HepG2 (cell line): ENCODE data around the gene RPTOR. TPM values are rescaled to one million over a fixed set of nuclear protein-coding genes. Genes with fewer than 3 reads are reported as not detected.

ENCODE experiments used
- ASH2L ChIP-seq: fragments of 300-600, 200-600 bp; sonication (generic); IDR thresholded peaks from 2 replicates; pipeline ENCODE4 v1.7.0; 2017; ENCODE audit warnings: low read depth, mild to moderate bottlenecking, moderate library complexity, mixed read lengths, low read length; ENCODE audit not compliant: insufficient read length
- CAMTA2 ChIP-seq: sonication (generic); formaldehyde crosslinking; IDR thresholded peaks from 2 replicates; pipeline ENCODE4 v1.4.0; 2020; ENCODE audit warnings: mild to moderate bottlenecking, missing genetic modification reagents, borderline replicate concordance
- CEBPB ChIP-seq: IDR thresholded peaks from 2 replicates; pipeline ENCODE4 v1.6.1; 2011; ENCODE audit warnings: low read depth, low read length, improper control_type of control experiment, borderline replicate concordance
- ELF3 ChIP-seq: IDR thresholded peaks from 2 replicates; pipeline ENCODE4 v1.6.1; 2016; ENCODE audit warnings: missing genetic modification reagents, missing compliant biosample characterization
- GTF3A ChIP-seq: sonication (generic); formaldehyde crosslinking; conservative IDR thresholded peaks from 2 replicates; pipeline ENCODE4 v1.4.0; 2020; ENCODE audit warnings: mild to moderate bottlenecking, missing genetic modification reagents
- HDAC2 ChIP-seq: sonication (generic); formaldehyde crosslinking; IDR thresholded peaks from 2 replicates; pipeline ENCODE4 v1.4.0; 2020; ENCODE audit warnings: missing genetic modification reagents
- HOXA3 ChIP-seq: sonication (generic); formaldehyde crosslinking; IDR thresholded peaks from 2 replicates; pipeline ENCODE4 v1.5.0; 2020; ENCODE audit warnings: missing genetic modification reagents
- MAX ChIP-seq: IDR thresholded peaks from 2 replicates; pipeline ENCODE4 v1.6.1; 2012; ENCODE audit warnings: inconsistent platforms
- NCOR1 ChIP-seq: fragments of 200-600 bp; sonication (generic); IDR thresholded peaks from 2 replicates; pipeline ENCODE4 v1.7.0; 2017; ENCODE audit warnings: antibody characterized with exemption, low read length, borderline replicate concordance
- NR1H2 ChIP-seq: sonication (generic); formaldehyde crosslinking; IDR thresholded peaks from 2 replicates; pipeline ENCODE4 v1.8.1; 2022; ENCODE audit warnings: low read depth, missing genetic modification reagents, borderline replicate concordance
- PATZ1 ChIP-seq: sonication (generic); formaldehyde crosslinking; IDR thresholded peaks from 2 replicates; pipeline ENCODE4 v1.4.0; 2020; ENCODE audit warnings: missing genetic modification reagents
- REL ChIP-seq: sonication (generic); formaldehyde crosslinking; conservative IDR thresholded peaks from 2 replicates; pipeline ENCODE4 v1.8.0; 2022; ENCODE audit warnings: mild to moderate bottlenecking, missing genetic modification reagents, moderate library complexity
- TGIF2 ChIP-seq: IDR thresholded peaks from 2 replicates; pipeline ENCODE4 v1.6.1; 2016; ENCODE audit warnings: control low read depth, missing compliant biosample characterization
- ZBTB34 ChIP-seq: sonication (generic); formaldehyde crosslinking; IDR thresholded peaks from 2 replicates; pipeline ENCODE4 v1.8.0; 2022; ENCODE audit warnings: mild to moderate bottlenecking, missing genetic modification reagents
- ZFAT ChIP-seq: sonication (generic); formaldehyde crosslinking; conservative IDR thresholded peaks from 2 replicates; pipeline ENCODE4 v1.8.1; 2023; ENCODE audit warnings: missing genetic modification reagents, inconsistent platforms
- ZNF17 ChIP-seq: sonication (generic); formaldehyde crosslinking; IDR thresholded peaks from 2 replicates; pipeline ENCODE4 v1.5.0; 2020; ENCODE audit warnings: mild to moderate bottlenecking, missing genetic modification reagents
- ZNF225 ChIP-seq: sonication (generic); formaldehyde crosslinking; IDR thresholded peaks from 2 replicates; pipeline ENCODE4 v1.4.0; 2020; ENCODE audit warnings: mild to moderate bottlenecking, missing genetic modification reagents
- ZNF33B ChIP-seq: sonication (generic); formaldehyde crosslinking; IDR thresholded peaks from 2 replicates; pipeline ENCODE4 v1.5.1; 2020; ENCODE audit warnings: mild to moderate bottlenecking, missing genetic modification reagents
- ZNF724P ChIP-seq: sonication (generic); formaldehyde crosslinking; IDR thresholded peaks from 2 replicates; pipeline ENCODE4 v1.8.0; 2022; ENCODE audit warnings: missing genetic modification reagents, borderline replicate concordance
- ZNF782 ChIP-seq: sonication (generic); formaldehyde crosslinking; IDR thresholded peaks from 2 replicates; pipeline ENCODE4 v1.4.0; 2020; ENCODE audit warnings: missing genetic modification reagents, mild to moderate bottlenecking, borderline replicate concordance
- ZNF891 ChIP-seq: sonication (generic); formaldehyde crosslinking; IDR thresholded peaks from 2 replicates; pipeline ENCODE4 v1.5.0; 2020; ENCODE audit warnings: mild to moderate bottlenecking, missing genetic modification reagents
- polyA plus RNA-seq, 8 experiments: library from polyadenylated mRNA; depleted of rRNA in 3 of 8; stranded (reverse) in 7 of 8; unstranded in 1 of 8; fragments of >200 nt; fragmentation: Illumina TruSeq in 4 of 8; extraction: Trizol in 4 of 8; gene quantifications; 2 replicates each; pipeline versions ENCODE4 v1.2.1 to v1.2.3, GENCODE V29; 2011 to 2016; ENCODE audit warnings: low read depth in 4 of 8, missing spikeins in 1 of 8, mixed read lengths in 1 of 8; ENCODE audit not compliant: insufficient read depth in 1 of 8
- total RNA-seq, 5 experiments: library from RNA; depleted of rRNA; stranded (reverse); fragments of >200 nt; fragmentation: Illumina TruSeq; extraction: Trizol; gene quantifications; 2 replicates each; pipeline ENCODE4 v1.2.3, GENCODE V29; 2016; ENCODE audit warnings: low read depth in 1 of 5
- TF ChIP-seq, protein P1 (sequence below): sonication (generic); formaldehyde crosslinking; IDR thresholded peaks from 2 replicates; pipeline ENCODE4 v1.5.1; 2020; ENCODE audit warnings: missing genetic modification reagents, mild to moderate bottlenecking, borderline replicate concordance
- TF ChIP-seq, protein P2 (sequence below): IDR thresholded peaks from 2 replicates; pipeline ENCODE4 v1.6.1; 2016; ENCODE audit warnings: mild to moderate bottlenecking, missing biosample characterization, missing genetic modification reagents
- TF ChIP-seq, protein P3 (sequence below): sonication (generic); formaldehyde crosslinking; IDR thresholded peaks from 2 replicates; pipeline ENCODE4 v1.4.0; 2020; ENCODE audit warnings: mild to moderate bottlenecking, low read depth, missing genetic modification reagents

The RPTOR gene
- total and polyA plus RNA-seq, 2 of the 13 experiments (the other 11 are each of a cell fraction or from before 2014, with no cell fraction given) = 6.6 to 25.3 TPM

DNA sequence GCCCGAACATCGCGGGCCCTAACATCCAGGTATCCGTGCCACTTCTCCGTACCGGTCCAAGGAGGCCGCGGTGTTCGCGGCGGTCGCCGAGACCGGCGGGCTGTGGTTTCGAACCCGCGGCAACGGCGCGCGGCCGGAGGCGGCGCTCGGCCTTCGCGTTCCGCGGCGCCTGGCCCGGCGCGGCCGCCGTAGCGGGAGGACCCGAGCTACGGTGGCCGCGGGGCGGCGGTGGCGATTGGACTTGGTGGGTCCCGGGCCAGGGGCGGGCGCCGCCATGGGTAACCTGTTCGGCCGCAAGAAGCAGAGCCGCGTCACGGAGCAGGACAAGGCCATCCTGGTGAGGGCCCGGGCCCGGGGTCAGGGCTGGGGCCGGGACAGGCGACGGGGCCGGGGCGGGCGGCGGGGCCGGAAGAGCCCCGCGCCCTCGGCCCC, 447.0 kb downstream of the RPTOR start, which contains the start of gene CHMP6 (continued):
- TF ChIP-seq, protein P1, sequence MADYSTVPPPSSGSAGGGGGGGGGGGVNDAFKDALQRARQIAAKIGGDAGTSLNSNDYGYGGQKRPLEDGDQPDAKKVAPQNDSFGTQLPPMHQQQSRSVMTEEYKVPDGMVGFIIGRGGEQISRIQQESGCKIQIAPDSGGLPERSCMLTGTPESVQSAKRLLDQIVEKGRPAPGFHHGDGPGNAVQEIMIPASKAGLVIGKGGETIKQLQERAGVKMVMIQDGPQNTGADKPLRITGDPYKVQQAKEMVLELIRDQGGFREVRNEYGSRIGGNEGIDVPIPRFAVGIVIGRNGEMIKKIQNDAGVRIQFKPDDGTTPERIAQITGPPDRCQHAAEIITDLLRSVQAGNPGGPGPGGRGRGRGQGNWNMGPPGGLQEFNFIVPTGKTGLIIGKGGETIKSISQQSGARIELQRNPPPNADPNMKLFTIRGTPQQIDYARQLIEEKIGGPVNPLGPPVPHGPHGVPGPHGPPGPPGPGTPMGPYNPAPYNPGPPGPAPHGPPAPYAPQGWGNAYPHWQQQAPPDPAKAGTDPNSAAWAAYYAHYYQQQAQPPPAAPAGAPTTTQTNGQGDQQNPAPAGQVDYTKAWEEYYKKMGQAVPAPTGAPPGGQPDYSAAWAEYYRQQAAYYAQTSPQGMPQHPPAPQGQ (CRISPR knock-in tag) = 0 out of 2 replicates have a peak, but pooled peaks have one; percentile 36
- peak; percentile 76; the same call in 1 of the 2 replicates for TF ChIP-seq ZNF33B (CRISPR knock-in tag)
- no peak for TF ChIP-seq CEBPB
- TF ChIP-seq MAX = peak; percentile 67
- peak; percentile 36 for TF ChIP-seq ELF3
- TF ChIP-seq ZBTB34 (CRISPR knock-in tag) = no peak
- peak; percentile 81; the same call in 1 of the 2 replicates for TF ChIP-seq GTF3A
- no peak for TF ChIP-seq ZNF17
- TF ChIP-seq, protein P2, sequence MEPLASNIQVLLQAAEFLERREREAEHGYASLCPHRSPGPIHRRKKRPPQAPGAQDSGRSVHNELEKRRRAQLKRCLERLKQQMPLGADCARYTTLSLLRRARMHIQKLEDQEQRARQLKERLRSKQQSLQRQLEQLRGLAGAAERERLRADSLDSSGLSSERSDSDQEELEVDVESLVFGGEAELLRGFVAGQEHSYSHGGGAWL = no peak
- no peak for TF ChIP-seq PATZ1 (CRISPR knock-in tag)
- peak; percentile 31; the same call in 1 of the 2 replicates for TF ChIP-seq ZNF225 (CRISPR knock-in tag)
- TF ChIP-seq, protein P3, sequence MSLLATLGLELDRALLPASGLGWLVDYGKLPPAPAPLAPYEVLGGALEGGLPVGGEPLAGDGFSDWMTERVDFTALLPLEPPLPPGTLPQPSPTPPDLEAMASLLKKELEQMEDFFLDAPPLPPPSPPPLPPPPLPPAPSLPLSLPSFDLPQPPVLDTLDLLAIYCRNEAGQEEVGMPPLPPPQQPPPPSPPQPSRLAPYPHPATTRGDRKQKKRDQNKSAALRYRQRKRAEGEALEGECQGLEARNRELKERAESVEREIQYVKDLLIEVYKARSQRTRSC (CRISPR knock-in tag) = no peak
- no peak for TF ChIP-seq ZFAT (CRISPR knock-in tag)
- no peak for TF ChIP-seq NR1H2 (CRISPR knock-in tag)
- TF ChIP-seq TGIF2 (CRISPR knock-in tag) = no peak
- TF ChIP-seq ZNF782 = no peak
- TF ChIP-seq NCOR1 = no peak
- TF ChIP-seq ZNF891 (CRISPR knock-in tag) = no peak
- no peak for TF ChIP-seq REL (CRISPR knock-in tag)
- TF ChIP-seq CAMTA2 = 0 out of 2 replicates have a peak, but pooled peaks have one; percentile 21
- peak; percentile 80; the same call in 1 of the 2 replicates for TF ChIP-seq HOXA3 (CRISPR knock-in tag)
- TF ChIP-seq HDAC2 (CRISPR knock-in tag) = no peak
- no peak for TF ChIP-seq ZNF724P
- TF ChIP-seq ASH2L = peak; percentile 68
